Glomerular visceral epithelial cell (primary cell): ENCODE data around the gene TMEM121B.
"Not testable (repeated sequence)": the region's sequence is repeated elsewhere in the genome, so short reads cannot be mapped to it uniquely, and the experiment has no call there.

Source experiments
- DNase-seq: peaks from one replicate; pipeline ENCODE4 v3.0.0-alpha.2; 2016; ENCODE audit errors: extremely low spot score

Gene TMEM121B

DNA sequence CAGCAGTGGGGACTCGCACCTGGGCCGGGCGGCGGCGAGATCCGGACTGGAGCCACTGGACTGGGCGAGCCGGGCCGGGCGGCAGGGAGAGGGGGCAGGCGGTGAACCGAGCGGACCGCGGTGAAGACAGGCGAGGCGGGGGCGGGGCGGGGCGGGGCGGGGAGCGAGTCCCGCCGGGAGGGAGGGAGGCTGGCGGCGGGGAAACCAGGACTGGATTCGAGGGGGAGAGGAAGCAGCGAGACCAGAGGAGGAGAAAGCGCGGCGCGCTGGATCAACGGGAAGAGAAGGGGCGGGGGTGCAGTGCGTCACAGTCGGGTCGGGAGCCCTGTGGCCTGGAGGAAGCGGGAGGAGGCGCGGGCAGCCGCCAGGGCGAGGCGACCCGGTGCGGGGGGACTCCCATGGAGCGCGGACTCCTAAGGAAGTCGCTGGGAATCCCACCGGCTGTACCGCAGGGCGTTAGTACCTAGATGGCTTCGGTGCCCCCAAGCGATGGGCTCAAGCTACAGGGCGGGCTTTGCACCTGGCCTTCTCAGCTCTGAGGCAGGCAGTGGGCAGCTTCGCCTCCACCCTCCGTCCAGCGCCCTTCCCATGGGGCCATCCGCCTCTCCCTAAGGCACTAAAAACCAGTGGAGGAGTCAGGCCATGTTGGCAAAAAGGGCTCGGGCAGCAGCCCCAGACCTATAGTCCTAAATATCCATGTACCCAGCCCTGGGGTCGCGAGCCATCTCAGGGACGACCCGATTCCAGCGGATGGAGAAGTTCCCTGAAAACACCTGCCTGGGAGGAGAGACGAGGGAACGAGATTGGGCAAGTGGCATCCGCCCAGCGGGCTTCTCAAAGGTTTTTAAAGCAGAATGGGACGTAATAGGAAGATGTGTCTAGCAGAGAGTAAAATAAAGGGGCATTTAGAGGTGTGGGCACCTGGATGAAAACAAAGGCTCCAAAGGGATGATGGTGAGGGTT lies at the start of gene TMEM121B:
Gene TMEM121B, minus strand, starts transcription at position 128 of the 963 bp plus-strand sequence. CDS start 233 bp downstream, outside the sequence.
- DNase-seq: peak; percentile 66

DNA sequence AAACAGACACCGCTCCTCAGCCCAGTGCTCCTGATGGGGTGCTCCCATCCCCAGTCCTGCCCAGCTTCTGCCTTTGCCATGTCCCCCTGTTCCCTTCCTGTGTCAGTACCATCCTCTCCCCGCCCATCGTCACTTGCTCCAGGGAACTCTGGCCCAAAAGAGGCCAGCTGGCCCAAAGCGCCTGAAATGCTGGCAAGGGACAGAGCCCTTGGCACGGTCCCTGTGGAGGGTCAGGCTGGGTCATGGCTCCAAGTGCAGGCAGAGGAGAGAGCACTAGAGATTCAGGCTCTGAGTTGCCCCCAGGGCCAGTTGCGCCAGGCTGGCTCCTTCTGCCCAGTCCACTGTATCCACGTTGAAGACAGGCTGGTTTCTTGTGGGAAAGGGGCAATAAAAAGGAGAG lies 46.3 kb upstream of the TMEM121B start:
- DNase-seq: no peak

- no peak for DNase-seq
Observed at GRCh38 chr22:17164392-17165024, 43.3 kb upstream of the TMEM121B start.

GRCh38 chr22:17162731-17163130 lies 41.6 kb upstream of the TMEM121B start:
- DNase-seq: no peak

DNA sequence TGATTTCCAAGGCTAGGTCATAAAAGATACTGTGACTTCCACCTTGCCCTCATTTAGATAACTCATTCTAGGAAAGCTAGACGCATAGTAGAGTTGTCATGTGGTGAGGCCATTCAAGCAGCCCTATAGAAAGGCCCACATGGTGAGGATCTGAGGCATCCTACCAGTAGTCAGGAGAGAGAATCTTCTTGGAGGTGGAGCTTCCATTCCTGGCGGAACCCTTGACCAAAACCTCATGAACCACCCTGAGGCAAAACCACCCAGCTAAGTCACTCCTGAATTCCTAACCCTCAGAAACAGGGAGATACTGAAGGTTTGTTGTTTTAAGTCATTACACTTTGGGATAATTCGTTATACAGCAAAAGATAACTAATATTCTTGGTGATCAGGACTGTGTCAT lies 40.8 kb upstream of the TMEM121B start:
- DNase-seq: no peak

GRCh38 chr22:17159504-17159951 lies 38.4 kb upstream of the TMEM121B start:
- DNase-seq: peak; percentile 41

DNA sequence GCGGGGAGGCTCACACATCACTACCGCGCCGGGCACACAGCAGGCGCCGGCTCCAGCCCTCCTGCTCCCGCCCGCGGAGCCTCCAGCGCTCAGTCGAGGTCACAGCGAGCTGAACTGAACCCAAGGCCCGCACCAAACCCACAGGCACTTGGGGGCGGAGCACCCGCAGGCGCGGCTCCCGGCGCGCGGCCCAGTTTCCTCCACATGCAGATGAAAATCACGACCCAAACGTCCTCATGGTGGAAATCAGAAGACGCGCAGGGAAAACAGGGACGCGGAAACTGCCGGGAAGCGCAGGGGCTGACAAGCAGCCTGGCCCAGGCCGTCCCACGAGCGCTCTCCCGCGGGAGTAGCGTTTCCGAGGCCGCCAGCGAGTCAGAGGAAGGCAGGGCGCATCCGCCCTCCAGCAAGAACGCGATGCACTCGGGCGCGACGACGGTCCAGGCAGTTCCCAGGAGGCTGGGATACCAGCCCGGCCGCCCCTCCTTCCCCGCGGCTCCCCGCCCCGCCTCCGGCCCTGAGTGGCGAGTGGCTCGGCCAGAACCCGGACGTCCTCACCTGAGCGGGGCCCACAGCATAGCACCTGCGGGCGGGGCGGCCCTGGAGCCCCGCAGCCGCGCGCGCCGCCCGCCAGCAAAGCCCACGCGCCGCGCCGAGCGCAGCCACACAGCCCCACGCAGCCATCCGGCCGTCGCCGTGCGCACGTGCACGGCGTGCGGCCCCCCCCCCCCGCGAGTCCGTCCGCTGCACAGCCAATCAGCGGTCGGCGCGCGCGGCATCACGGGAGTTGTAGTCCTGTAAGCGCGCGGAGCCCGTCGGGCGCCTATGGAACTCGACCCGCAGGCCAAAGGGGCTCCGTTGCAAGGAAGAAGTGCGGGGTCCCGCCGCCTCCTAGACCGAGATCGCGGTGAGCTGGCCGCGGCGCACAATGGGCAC lies 37.7 kb upstream of the TMEM121B start, which contains the start of gene HDHD5:
Gene HDHD5, minus strand, starts transcription at position 710 of the 936 bp plus-strand sequence. Its CDS starts 26 bp downstream, at position 684.
- DNase-seq: peak; percentile 87

DNA sequence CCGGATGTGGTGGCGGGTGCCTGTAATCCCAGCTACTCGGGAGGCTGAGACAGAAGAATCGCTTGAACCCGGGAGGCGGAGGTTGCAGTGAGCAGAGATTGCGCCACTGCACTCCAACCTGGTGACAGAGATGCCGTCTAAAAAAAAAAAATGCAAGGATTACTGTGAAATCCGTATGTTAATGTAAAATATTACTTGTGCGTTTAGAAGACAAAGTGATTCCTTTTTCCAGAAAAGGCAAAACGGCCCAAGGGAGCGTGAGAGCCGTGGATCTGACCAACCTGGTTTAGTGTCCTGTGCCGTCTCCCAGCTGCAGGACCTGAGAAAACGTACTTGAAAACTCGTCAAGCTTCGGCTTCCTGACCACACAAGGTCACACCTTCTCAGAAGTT lies 37.0 kb upstream of the TMEM121B start:
- no peak for DNase-seq

DNA sequence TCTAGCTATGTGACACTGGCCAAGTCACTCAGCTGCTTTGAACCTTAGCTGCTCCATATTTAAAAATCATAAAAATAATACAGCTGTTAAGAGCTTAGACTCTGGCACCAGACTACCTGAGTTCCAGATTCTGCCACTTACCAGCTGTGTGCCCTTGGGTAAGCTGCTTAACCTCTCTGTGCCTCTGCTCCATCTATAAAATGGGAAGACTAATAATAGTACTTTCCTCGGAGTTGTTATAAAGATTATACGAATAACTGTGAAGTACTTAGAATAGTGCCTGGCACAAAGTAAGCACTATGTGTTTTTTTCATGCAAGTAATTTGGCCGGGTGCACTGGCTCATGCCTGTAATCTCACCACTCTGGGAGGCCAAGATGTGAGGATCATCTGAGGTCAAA lies 36.6 kb upstream of the TMEM121B start:
- no peak for DNase-seq

- no peak for DNase-seq
Observed at GRCh38 chr22:17155941-17156340, 34.8 kb upstream of the TMEM121B start.

DNA sequence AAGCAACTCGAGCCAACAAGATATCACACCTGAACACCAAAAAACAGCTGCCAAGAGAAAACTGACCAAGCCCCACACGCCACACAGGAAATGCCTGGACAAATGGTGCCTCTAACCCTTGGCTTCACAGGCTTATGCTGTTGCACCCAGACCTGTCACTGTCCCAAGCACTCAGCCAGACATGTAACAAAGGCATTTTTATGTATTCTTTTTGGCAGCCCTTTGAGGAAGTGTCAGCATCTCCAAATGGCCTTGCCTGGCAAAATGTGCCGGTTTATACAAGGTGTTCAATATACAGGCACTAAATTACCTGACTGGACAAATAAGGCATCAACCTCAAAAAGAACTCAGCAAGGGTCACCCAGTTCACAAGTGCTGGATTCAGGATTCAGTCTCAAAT lies 31.8 kb upstream of the TMEM121B start:
- no peak for DNase-seq

DNA sequence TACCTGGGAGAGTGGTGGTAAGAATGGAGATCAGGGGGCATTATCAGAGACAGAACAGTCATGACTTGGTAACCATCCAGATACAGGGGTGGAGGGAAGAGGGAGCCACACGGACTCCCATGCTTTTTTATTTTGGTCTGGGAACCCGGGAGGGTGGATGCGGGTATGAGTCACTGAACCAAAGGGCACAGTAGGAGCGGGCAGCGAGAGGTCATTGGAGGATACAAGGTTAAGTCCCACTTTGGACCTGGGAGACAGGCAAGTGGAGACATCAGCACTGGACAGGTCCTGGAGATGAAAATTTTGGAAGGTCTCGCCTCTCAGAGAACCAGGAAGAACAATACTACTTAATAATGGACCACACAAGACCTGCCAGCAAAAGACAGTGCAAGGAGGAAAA lies 31.2 kb upstream of the TMEM121B start:
- no peak for DNase-seq

DNA sequence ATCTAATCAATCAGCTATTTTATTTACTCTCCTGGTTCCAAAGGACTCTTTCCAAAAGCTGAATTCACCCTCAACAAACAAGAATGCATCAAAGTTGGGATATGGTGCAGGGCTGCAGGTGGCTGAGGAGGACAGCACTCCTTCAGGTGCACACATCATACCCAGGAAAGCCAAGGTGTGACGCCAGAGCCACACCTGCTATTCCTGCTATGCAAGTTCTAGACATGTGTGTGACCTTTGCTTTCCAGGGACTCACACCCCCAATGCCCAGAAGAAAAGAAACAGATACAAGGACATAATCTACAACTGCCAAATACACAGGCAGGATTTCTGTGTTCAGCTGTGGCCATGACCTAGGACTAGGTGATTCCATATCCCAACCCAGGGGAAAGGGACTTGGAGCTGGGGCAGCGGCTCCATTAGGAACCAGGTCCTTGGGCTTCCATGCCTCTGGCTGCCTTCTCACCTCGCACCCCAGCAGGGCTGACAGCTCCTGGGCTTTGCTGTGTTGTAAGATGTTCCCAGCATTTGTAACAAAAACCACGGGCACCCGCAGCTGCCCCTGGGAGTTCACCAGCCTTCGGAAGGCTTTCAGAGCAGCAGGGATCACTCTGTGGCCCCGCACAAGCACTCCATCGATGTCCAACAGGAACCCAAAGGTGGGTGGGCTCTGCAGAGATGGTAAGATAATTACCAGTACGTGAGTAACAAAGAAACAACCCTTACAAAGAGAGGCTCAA lies 28.1 kb upstream of the TMEM121B start:
- no peak for DNase-seq

DNA sequence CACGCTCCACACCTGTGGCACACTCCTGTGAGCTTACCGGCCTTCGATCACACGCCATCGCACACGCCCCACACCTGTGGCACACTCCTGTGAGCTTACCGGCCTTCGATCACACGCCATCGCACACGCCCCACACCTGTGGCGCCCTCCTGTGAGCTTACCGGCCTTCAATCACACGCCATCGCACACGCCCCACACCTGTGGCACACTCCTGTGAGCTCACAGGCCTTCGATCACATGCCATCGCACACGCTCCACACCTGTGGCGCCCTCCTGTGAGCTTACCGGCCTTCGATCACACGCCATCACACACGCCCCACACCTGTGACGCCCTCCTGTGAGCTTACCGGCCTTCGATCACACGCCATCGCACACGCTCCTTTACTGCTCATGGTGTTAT lies 26.3 kb upstream of the TMEM121B start:
- not testable (repeated sequence) for DNase-seq

DNA sequence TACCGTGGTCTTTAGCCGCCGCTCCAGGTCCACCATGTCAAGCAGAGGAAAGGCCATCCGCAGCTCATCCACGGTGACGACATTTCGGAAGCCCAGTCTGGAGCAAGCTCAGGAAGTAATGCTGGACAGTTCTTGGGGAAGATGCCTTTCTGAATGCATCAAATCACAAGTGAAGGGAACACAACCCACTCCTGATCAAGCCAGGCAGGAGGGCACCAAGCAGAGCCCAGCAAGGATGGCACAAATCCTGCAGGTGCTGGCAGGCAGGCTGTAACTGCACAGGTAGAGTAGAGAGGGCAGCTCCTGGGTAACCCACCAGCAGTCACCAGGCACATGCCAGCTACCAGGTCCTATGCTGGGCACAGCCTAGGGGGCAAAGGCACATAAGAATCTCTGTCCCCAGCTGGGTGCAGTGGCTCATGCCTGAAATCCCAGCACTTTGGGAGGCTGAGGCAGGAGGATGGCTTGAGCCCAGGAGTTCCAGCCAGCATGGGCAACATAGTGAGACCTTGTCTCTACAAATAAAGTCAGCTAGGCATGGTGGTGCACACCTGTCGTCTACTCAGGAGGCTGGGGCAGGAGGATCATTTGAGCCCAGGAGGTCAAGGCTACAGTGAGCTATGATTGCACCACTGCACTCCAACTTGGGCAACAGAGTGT lies 24.0 kb upstream of the TMEM121B start:
- no peak for DNase-seq

DNA sequence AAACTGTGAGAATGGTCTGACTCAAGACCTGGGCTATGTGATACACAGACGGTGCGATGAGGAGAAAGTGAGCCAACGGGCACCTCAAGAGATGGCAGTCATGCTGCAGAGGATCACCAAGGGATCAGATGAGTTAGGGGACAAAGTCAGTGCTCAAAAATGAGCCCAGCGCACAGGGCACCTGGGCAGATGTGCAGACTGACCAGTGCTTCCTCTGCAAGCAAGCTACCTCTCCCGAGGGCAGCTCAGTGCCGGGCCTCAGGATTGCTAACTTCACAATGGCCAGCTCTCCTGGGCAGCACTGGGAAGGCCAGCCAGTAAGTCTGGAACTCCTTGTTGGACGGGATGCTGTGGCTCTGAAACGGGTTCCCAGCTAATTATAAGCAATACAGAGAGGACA lies 22.7 kb upstream of the TMEM121B start:
- DNase-seq: no peak

DNA sequence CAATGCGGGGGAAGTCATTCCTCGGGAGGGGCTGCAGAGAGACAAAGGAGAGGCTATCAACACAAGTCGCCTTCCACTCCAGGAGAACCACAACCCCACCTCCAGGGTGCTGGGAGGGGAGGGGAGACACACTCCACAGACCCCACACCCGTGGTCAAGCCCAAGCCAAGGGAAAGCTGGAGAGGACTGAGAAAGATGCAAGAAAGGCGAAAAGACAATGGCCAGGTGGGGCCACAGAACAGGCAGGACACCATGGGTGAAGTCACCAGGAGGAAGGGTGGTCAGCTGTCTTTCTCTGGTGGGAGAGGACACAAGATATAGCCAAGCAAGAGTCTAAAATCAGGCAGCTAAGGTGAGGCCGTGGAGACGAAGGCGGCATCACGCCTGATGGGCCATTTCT lies 21.9 kb upstream of the TMEM121B start:
- no peak for DNase-seq

DNA sequence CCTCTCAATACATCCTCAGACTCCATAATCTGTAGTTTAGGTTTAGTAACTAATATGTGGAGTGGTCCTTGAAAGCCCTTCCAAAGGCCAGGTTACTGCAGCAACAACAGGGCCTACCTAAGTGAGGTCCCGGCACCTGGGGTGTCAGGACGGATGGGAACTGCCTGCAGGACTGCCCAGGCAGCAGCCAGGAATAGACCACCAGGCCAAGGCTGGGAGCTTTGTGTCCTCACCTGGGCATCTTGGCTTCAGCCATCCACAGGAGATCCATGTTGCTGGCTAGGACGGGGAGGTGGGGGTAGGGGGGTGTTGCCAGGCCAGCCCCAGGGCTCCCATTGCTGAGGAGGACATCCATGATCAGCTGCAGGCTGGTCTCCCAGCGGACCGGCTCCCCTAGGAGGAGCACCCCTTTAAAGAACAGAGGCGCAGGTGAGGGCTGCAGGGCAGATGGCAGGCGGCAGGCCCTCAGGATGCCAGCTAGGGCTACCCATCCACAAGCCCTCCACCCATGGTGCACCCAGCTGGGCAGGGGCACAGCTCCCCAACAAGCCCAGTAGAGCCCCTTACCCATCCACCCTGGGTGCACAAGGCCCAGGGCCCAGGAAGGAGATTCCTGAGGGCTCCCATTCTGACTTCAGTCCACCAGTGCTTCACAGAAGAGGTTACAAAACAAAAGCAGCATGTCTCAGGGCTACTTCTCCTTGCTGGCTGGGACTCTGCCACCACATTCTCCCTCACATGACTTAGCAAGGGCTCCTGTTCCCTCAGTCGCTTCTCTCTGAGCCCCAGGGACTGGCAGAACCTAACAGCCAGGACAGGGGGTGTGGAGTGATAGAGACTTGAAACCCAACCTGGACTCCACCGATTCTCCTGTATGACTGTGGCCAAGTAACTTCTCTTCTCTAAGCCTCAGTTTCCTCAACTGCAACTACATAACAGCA lies 19.9 kb upstream of the TMEM121B start:
- DNase-seq: no peak

DNA sequence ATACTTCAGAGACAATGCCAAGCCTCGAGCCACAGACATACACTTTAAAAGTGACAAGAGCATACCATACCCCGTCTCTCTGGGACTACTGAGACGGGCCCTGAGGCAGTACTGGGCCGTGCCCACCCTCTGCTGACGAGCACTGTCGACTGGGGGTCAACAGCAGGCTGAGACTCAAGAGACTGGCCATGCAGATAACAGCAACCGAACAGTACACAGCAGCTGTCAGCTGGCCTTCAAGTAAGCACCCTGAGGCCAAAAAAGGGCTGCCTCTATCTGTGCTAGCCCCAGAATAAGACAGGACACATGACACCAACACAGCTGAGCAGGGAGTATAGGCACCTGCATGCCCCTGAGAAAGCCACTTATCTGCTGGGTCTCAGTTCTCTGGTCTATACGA lies 18.9 kb upstream of the TMEM121B start:
- DNase-seq: no peak
